WTC11 (cell line): Measurements from ENCODE around the gene ZC3H12D. TPM values are rescaled to one million over a fixed set of nuclear protein-coding genes. Genes with fewer than 3 reads are reported as not detected.

ENCODE experiments used
- ATAC-seq: fragments of 200-7000 bp; cut with Tn5 transposase; 2 replicates; pipeline ENCODE4 v1.10.0; 2021; ENCODE audit warnings: mild to moderate bottlenecking, moderate library complexity
- CTCF ChIA-PET: fragments of 300-600 bp; sonication (Branson Sonifier 250); formaldehyde crosslinking; loops from one replicate; lab custom pipeline; 2021; ENCODE audit warnings: antibody characterized with exemption; lab: Charles Lee
- POLR2A ChIA-PET: fragments of 350-600 bp; sonication (Branson Sonifier 250); formaldehyde crosslinking; loops from one replicate; lab custom pipeline; 2021; ENCODE audit warnings: antibody characterized with exemption; lab: Charles Lee
- DNase-seq: peaks from one replicate; pipeline ENCODE4 v3.0.0; 2021; ENCODE audit warnings: low spot score
- H3K27ac Mint-ChIP-seq: 2 replicates; pipeline ENCODE4 v1.8.0; 2021; ENCODE audit warnings: mixed read lengths
- H3K27me3 Mint-ChIP-seq: 2 replicates; pipeline ENCODE4 v1.8.0; 2021; ENCODE audit warnings: low read depth, mild to moderate bottlenecking, moderate library complexity, mixed read lengths
- H3K36me3 Mint-ChIP-seq: 2 replicates; pipeline ENCODE4 v1.8.0; 2021; ENCODE audit warnings: mixed read lengths
- H3K4me1 Mint-ChIP-seq: 2 replicates; pipeline ENCODE4 v1.8.0; 2022; ENCODE audit warnings: mixed read lengths
- H3K4me3 Mint-ChIP-seq: 2 replicates; pipeline ENCODE4 v1.8.0; 2021; ENCODE audit warnings: mild to moderate bottlenecking, moderate library complexity, mixed read lengths
- H3K9me3 Mint-ChIP-seq: 2 replicates; pipeline ENCODE4 v1.8.0; 2021; ENCODE audit warnings: mixed read lengths
- AR ChIP-seq: fragments of 250-450 bp; sonication (Bioruptor Pico); IDR thresholded peaks from 2 replicates; pipeline ENCODE4 v1.9.0; 2021; ENCODE audit warnings: mild to moderate bottlenecking
- CREB1 ChIP-seq: sonication (generic); formaldehyde crosslinking; IDR thresholded peaks from 2 replicates; pipeline ENCODE4 v1.8.0; 2023; ENCODE audit warnings: mild to moderate bottlenecking, missing genetic modification reagents
- FOXJ3 ChIP-seq: sonication (generic); formaldehyde crosslinking; IDR thresholded peaks from 2 replicates; pipeline ENCODE4 v1.9.0; 2021; ENCODE audit warnings: missing genetic modification reagents, mild to moderate bottlenecking, borderline replicate concordance
- FOXK1 ChIP-seq: sonication (generic); formaldehyde crosslinking; IDR thresholded peaks from 2 replicates; pipeline ENCODE4 v1.8.0; 2022; ENCODE audit warnings: mild to moderate bottlenecking, moderate library complexity, missing genetic modification reagents
- FOXP4 ChIP-seq: sonication (generic); formaldehyde crosslinking; IDR thresholded peaks from 2 replicates; pipeline ENCODE4 v1.8.0; 2022; ENCODE audit warnings: mild to moderate bottlenecking, missing genetic modification reagents
- IRF1 ChIP-seq: sonication (generic); formaldehyde crosslinking; IDR thresholded peaks from 2 replicates; pipeline ENCODE4 v1.8.0; 2023; ENCODE audit warnings: missing genetic modification reagents
- KAT7 ChIP-seq: sonication (generic); formaldehyde crosslinking; IDR thresholded peaks from 2 replicates; pipeline ENCODE4 v1.8.1; 2023; ENCODE audit warnings: missing genetic modification reagents, mild to moderate bottlenecking, borderline replicate concordance
- NR1H2 ChIP-seq: sonication (generic); formaldehyde crosslinking; IDR thresholded peaks from 2 replicates; pipeline ENCODE4 v1.9.0; 2021; ENCODE audit warnings: mild to moderate bottlenecking, moderate library complexity, missing genetic modification reagents
- NR3C1 ChIP-seq: sonication (generic); formaldehyde crosslinking; conservative IDR thresholded peaks from 2 replicates; pipeline ENCODE4 v1.8.1; 2023; ENCODE audit warnings: low read depth, mild to moderate bottlenecking, missing genetic modification reagents
- PREB ChIP-seq: sonication (generic); formaldehyde crosslinking; IDR thresholded peaks from 2 replicates; pipeline ENCODE4 v1.8.1; 2022; ENCODE audit warnings: mild to moderate bottlenecking, missing genetic modification reagents, moderate library complexity, borderline replicate concordance
- PRRX2 ChIP-seq: fragments of 250-450 bp; sonication (Bioruptor Pico); IDR thresholded peaks from 2 replicates; pipeline ENCODE4 v1.8.0; 2021; ENCODE audit warnings: mild to moderate bottlenecking
- RELA ChIP-seq: sonication (generic); formaldehyde crosslinking; IDR thresholded peaks from 2 replicates; pipeline ENCODE4 v1.8.1; 2022; ENCODE audit warnings: missing genetic modification reagents, mild to moderate bottlenecking, borderline replicate concordance
- SMAD3 ChIP-seq: sonication (generic); formaldehyde crosslinking; IDR thresholded peaks from 2 replicates; pipeline ENCODE4 v1.8.0; 2022; ENCODE audit warnings: missing genetic modification reagents, mild to moderate bottlenecking, borderline replicate concordance
- SMAD4 ChIP-seq: sonication (generic); formaldehyde crosslinking; IDR thresholded peaks from 2 replicates; pipeline ENCODE4 v1.8.0; 2022; ENCODE audit warnings: mild to moderate bottlenecking, missing genetic modification reagents
- TEAD1 ChIP-seq: sonication (generic); formaldehyde crosslinking; IDR thresholded peaks from 2 replicates; pipeline ENCODE4 v1.8.0; 2022; ENCODE audit warnings: mild to moderate bottlenecking, missing genetic modification reagents
- USF1 ChIP-seq: sonication (generic); formaldehyde crosslinking; IDR thresholded peaks from 2 replicates; pipeline ENCODE4 v1.8.0; 2022; ENCODE audit warnings: mild to moderate bottlenecking, missing genetic modification reagents
- ZNF138 ChIP-seq: sonication (generic); formaldehyde crosslinking; conservative IDR thresholded peaks from 2 replicates; pipeline ENCODE4 v1.8.1; 2022; ENCODE audit warnings: mild to moderate bottlenecking, moderate library complexity, missing genetic modification reagents
- ZNF219 ChIP-seq: sonication (generic); formaldehyde crosslinking; IDR thresholded peaks from 2 replicates; pipeline ENCODE4 v1.8.0; 2023; ENCODE audit warnings: missing genetic modification reagents, mild to moderate bottlenecking, borderline replicate concordance
- ZNF281 ChIP-seq: sonication (generic); formaldehyde crosslinking; IDR thresholded peaks from 2 replicates; pipeline ENCODE4 v1.8.0; 2023; ENCODE audit warnings: mild to moderate bottlenecking, missing genetic modification reagents
- ZNF317 ChIP-seq: sonication (generic); formaldehyde crosslinking; IDR thresholded peaks from 2 replicates; pipeline ENCODE4 v1.8.1; 2023; ENCODE audit warnings: low read depth, mild to moderate bottlenecking, moderate library complexity, missing genetic modification reagents, borderline replicate concordance
- total RNA-seq: library from RNA; stranded (reverse); gene quantifications from 3 replicates; pipeline ENCODE4 v1.2.3, GENCODE V29; 2021

Gene ZC3H12D
- total RNA-seq, 1 experiment from 2014 or later: 0.13 TPM

- H3K27ac Mint-ChIP-seq: no peak overlapping the region
- no peaks in the 10 kb centered on the region for H3K4me1 Mint-ChIP-seq
- ATAC-seq: no peak
- TF ChIP-seq ZNF281 (CRISPR knock-in tag) (no peak), IRF1 (CRISPR knock-in tag) (no peak), RELA (CRISPR knock-in tag) (no peak), ZNF219 (no peak), FOXK1 (CRISPR knock-in tag) (no peak), FOXP4 (CRISPR knock-in tag) (no peak), SMAD3 (CRISPR knock-in tag) (no peak), PREB (CRISPR knock-in tag) (no peak)
- ChIA-PET CTCF (no interaction called here), POLR2A (no interaction called here)
- no peak overlapping the region for H3K4me3 Mint-ChIP-seq
- no peaks in the 10 kb centered on the region for H3K9me3 Mint-ChIP-seq
- H3K36me3 Mint-ChIP-seq: no peaks in the 10 kb centered on the region
- no peaks in the 10 kb centered on the region for H3K27me3 Mint-ChIP-seq
- DNase-seq: no peak
Measured at GRCh38 chr6:149493761-149494320, 9.0 kb upstream of the ZC3H12D start.

- POLR2A ChIA-PET: no interaction called here
- ATAC-seq (no peak), DNase-seq (no peak)
- H3K4me3 Mint-ChIP-seq: no peak overlapping the region
- H3K27ac Mint-ChIP-seq: no peak overlapping the region
- H3K9me3 Mint-ChIP-seq: no peaks in the 10 kb centered on the region
- no peaks in the 10 kb centered on the region for H3K27me3 Mint-ChIP-seq
- H3K36me3 Mint-ChIP-seq: no peaks in the 10 kb centered on the region
- CTCF ChIA-PET: no interaction called here
- H3K4me1 Mint-ChIP-seq: no peaks in the 10 kb centered on the region
- TF ChIP-seq PRRX2: no peak
- TF ChIP-seq AR (CRISPR knock-in tag): no peak
- no peak for TF ChIP-seq USF1 (CRISPR knock-in tag)
- TF ChIP-seq FOXJ3 (CRISPR knock-in tag): no peak
- TF ChIP-seq KAT7 (CRISPR knock-in tag): no peak
- TF ChIP-seq NR3C1: no peak
- TF ChIP-seq TEAD1: no peak
- TF ChIP-seq NR1H2 (CRISPR knock-in tag): no peak
- TF ChIP-seq CREB1: no peak
- TF ChIP-seq SMAD4 (CRISPR knock-in tag): no peak
- no peak for TF ChIP-seq ZNF317 (CRISPR knock-in tag)
- no peak for TF ChIP-seq ZNF281 (CRISPR knock-in tag)
- TF ChIP-seq ZNF138 (CRISPR knock-in tag): no peak
Measured at GRCh38 chr6:149492798-149493343, 8.1 kb upstream of the ZC3H12D start.
